ENCODE measurements around the gene CRLF1.

- TF ChIP-seq, protein P1, sequence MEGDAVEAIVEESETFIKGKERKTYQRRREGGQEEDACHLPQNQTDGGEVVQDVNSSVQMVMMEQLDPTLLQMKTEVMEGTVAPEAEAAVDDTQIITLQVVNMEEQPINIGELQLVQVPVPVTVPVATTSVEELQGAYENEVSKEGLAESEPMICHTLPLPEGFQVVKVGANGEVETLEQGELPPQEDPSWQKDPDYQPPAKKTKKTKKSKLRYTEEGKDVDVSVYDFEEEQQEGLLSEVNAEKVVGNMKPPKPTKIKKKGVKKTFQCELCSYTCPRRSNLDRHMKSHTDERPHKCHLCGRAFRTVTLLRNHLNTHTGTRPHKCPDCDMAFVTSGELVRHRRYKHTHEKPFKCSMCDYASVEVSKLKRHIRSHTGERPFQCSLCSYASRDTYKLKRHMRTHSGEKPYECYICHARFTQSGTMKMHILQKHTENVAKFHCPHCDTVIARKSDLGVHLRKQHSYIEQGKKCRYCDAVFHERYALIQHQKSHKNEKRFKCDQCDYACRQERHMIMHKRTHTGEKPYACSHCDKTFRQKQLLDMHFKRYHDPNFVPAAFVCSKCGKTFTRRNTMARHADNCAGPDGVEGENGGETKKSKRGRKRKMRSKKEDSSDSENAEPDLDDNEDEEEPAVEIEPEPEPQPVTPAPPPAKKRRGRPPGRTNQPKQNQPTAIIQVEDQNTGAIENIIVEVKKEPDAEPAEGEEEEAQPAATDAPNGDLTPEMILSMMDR (IDR thresholded peaks at IDR 0.05) = no peak
- no peak for TF ChIP-seq EZH2 (IDR thresholded peaks at IDR 0.05; ENCODE audit: borderline replicate concordance, insufficient read depth, low read depth, low read length, poor library complexity, severe bottlenecking)
Observed at GRCh38 chr19:18633321-18633720, 26.7 kb upstream of the CRLF1 start.

All from B cell (primary cell).